Umbilical cord (tissue), 2 donors: Measurements from ENCODE around the gene STK32B. TPM values are rescaled to one million over a fixed set of nuclear protein-coding genes. Genes with fewer than 3 reads are reported as not detected.
A peak's percentile ranks its signal among the peaks of the same experiment; 100 is the strongest.

ENCODE experiments used
- DNase-seq: peaks from one replicate; pipeline ENCODE4 v3.0.0-alpha.2; 2015; ENCODE audit warnings: low spot score
- total RNA-seq: library from RNA; depleted of rRNA; stranded (reverse); fragments of >200 nt; gene quantifications from one replicate; pipeline ENCODE4 v1.2.3, GENCODE V29; 2014; ENCODE audit warnings: low replicate concordance; ENCODE audit not compliant: insufficient read depth

The STK32B gene
- total RNA-seq, 1 donor from 2014 or later = 7.0 TPM

- DNase-seq = no peak
These were observed 418.0 kb downstream of the STK32B start for GRCh38 chr4:5469151-5469775.

DNA sequence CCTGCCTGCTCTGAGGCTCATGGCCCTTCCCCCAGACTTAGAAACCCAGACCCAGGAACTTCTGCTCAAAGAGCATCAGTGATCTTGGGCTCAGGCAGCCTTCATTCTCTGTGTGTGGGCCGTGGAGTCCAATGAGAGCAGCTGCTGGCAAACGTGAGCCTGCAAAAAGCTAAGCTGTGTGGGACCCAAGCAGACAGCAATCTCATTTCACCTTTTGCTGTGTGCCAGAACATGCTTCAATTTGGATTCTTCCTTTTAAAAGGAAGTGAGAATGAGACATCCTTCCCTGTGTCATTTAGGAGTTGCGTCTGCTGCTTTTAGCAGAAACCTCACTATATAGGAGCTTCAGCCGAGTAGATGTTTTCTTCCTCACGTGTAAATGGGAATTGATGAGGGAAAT is 418.6 kb downstream of the STK32B start:
- no peak for DNase-seq

DNA sequence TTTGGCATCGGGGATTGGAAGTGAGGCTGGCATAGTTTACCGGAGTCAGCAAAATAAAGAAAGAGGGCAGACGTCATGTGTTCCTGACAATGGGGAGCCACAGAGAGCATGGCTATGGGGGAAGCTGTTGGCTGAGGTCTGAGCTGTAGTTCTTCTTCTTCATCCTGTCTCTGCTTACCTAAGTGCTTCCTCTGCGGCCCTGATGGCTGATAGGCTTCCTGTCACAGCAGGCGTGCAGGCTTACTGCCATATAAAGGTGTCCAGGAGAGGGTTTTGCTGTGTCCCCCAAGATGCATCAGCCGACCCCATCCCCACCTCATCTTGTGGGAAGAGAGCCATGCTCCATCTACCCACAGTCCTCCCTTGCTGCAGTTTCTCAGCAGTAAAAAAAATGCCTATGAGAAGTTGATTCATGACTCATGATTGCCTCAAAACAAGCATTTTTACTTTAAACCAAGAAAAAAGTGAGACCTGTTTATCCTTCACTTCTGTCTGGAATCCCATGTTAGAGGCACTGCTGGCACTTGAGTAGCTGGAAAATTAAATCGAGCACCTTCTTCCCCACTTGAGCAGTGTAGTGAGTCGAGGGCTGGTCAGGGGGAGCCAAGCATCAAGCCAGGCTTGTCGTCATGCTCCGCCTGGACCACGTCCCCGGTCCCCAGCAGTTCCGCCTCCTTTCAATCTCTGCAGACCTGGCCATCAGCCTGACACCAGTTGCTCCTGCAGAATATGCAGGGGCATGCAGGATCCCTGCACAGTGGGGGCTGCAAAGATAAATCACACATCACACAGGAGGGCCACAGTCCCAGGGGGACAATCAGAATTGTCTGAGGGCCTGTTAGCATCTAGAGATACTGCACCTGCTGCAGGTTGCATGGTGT is 419.3 kb downstream of the STK32B start:
- peak; percentile 15 for DNase-seq

GRCh38 chr4:5471206-5471605 is 419.9 kb downstream of the STK32B start:
- no peak for DNase-seq

GRCh38 chr4:5471691-5472090 is 420.4 kb downstream of the STK32B start:
- peak; percentile 9 for DNase-seq

DNA sequence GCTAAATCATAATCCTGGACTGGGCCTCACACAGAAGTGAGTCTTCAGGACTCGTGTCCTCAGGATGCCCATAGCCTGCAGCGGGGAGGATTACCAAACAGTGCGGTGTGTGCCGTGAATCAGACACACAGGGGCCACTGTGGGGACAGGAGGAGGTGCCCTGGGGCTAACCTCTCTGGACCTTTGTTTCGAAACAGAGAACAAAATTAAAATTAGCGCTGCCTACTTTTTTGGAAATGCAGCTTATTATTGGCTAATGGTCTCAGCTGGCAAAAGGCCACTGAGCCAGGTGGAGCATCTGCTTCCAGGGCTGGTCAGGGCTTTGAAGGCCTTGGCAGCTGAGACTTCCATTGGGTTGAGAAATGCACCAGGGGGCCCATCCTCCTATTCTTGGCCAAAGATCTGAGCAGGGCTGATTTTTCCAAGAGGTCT is 420.9 kb downstream of the STK32B start:
- DNase-seq = peak; percentile 78

GRCh38 chr4:5473125-5473524 is 421.8 kb downstream of the STK32B start:
- DNase-seq = no peak

- no peak for DNase-seq
These were observed 423.5 kb downstream of the STK32B start for GRCh38 chr4:5474756-5475155.

- DNase-seq = no peak
These were observed 426.3 kb downstream of the STK32B start for GRCh38 chr4:5477613-5478012.

DNA sequence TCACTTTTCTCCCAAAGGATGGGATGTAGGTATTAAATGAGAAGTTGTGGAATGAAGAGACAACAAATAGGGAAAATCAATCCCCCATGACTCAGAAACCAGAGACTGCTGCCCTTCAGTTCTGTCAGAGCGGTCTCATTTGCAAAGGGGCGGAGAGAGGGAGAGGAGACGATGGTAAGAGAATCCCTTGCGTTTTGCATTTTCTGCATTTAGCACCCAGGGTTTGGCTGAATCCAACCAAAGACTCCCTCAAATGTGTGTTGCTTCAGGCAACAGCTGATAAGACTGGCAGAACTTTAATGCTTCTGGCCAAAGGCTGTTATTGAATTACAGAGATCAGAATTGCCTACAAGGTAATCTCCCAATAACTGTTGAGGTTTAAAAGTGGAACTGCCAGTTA is 426.9 kb downstream of the STK32B start:
- peak; percentile 17 for DNase-seq

DNA sequence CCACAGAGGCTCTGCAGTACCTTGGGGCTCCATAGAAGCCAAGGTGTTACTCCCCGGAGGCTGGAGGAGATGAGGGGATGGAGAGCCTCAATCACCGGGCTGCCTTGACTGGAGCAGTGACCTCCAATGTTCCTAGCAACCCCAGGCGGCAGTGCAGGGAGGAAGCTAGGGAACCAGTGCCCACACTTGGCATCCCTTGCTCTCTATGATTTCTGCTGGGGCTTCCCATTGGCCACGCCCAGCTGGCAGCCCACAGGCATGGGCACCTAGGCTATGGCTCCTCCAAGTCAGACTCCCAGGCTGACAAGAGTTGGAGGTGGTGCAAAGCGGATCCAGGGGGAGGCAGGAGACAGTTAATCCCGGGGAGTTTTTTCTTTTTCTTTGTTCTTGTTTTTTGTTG is 427.4 kb downstream of the STK32B start:
- DNase-seq = no peak

- DNase-seq = no peak
These were observed 428.3 kb downstream of the STK32B start for GRCh38 chr4:5479518-5480060.

DNA sequence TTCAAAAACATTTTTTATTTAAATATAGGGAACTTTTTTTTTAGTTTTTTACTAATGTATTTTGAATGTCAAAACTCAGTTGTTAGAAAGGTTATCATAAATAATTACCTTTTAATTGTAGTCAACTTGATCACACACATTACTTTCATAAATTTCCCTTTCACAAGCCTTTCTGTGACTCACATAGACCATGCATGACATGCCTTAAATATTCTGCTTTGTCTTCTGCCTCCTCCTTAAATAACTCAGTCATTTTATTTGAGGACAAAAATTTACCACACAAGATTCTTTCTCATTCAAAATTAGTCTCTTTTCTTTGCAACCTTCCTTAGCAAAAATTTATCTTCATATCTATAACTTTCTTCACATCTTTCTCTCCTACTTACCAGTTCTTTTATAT is 437.1 kb downstream of the STK32B start:
- no peak for DNase-seq

- DNase-seq = no peak
These were observed 438.0 kb downstream of the STK32B start for GRCh38 chr4:5489260-5489659.

GRCh38 chr4:5497489-5497888 is 446.2 kb downstream of the STK32B start:
- DNase-seq = no peak

DNA sequence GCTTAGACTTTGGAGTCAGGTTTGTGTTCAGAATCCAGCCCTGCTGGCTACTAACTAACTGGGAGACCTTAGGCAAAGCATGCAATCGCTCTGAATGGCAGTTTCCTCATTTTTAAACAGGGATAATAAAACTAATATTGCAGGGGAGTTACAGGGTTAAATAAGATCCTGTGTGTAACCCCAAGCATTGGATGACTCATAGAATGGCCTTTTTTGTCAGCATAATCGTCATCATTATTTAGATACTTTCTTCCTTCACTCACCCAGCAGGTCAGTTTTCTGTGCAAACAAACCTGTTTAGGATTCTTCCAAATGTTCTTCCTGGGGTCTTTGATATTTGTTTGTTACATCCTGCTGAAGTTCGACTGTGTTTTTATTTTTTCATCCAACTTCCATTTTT is 448.9 kb downstream of the STK32B start:
- DNase-seq = no peak

DNA sequence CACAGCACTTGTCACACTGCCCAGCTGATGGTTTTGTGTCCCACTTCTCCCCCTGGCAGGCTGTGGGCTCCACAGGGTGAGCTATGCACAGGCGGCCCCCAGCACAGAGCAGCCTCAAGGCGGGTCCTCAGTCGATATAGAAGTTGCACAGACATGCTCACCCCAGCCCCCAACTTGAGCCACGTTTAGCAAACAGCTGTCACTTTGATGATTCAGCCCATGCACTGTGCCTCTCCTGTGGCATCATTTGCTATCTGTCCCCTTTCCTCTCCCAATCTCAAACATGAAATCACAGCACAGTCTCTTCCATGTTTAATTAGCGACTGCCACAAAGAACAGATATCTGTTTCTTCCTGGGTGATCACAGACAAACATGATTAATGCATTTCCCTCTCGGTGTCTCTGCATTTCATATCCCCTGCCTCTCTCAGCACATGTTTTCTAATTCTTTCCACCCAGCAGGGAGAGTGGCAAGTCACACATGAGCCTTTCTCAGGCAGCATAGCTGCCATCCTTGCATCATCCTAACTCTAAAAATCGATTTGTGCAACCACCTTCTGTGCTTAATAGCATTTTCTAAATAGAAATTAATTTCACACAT is 452.2 kb downstream of the STK32B start:
- no peak for DNase-seq

DNA sequence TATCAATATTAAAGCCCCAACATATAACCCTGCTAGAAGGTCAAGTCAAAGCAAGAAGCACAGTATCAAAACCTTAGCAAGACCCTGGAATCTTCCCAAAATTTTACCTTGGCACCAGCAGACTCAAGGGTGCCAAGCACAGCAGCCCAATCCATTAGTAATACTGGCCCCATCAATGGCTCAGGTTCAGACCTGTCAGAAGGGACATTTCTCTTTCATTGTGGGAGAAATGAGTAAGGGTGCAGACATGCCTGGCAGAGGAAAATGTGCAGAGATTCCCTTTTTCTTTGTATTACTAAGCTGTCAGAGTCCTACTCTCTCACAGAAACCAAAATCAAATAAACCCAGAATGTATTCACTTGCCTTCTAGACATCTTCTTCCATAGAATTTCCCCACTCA is 453.2 kb downstream of the STK32B start:
- no peak for DNase-seq

- DNase-seq = no peak
These were observed 459.2 kb downstream of the STK32B start for GRCh38 chr4:5510504-5510903.

DNA sequence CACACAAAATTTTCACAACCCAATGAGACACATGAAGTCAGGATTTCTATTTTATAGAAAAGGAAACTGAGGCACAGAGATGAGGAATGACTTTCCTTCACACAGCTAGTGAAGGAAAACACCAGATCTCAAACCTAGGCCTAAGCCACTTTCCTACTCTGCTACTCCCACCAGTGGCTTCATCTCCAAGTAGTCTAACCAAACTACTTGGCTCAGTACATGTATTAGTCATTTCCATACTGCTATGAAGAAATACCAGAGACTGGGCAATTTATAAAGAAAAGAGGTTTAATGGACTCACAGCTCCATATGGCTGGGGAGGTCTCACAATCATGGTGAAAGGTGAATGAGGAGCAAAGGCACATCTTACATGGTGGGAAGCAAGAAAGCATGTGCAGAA is 460.5 kb downstream of the STK32B start:
- DNase-seq = no peak

- no peak for DNase-seq
These were observed 464.4 kb downstream of the STK32B start for GRCh38 chr4:5515646-5516045.

- DNase-seq = no peak
These were observed 466.1 kb downstream of the STK32B start for GRCh38 chr4:5517372-5517771.
